Hematopoietic multipotent progenitor cell treated with erythropoietin and hydrocortisone succinate and interleukin-3 and kit ligand, for 4 days (in vitro differentiated cells): ENCODE data around the gene RNF11.

Experiments
- DNase-seq: peaks from one replicate; pipeline ENCODE4 v3.0.0-alpha.2; 2015

RNF11 gene

DNA sequence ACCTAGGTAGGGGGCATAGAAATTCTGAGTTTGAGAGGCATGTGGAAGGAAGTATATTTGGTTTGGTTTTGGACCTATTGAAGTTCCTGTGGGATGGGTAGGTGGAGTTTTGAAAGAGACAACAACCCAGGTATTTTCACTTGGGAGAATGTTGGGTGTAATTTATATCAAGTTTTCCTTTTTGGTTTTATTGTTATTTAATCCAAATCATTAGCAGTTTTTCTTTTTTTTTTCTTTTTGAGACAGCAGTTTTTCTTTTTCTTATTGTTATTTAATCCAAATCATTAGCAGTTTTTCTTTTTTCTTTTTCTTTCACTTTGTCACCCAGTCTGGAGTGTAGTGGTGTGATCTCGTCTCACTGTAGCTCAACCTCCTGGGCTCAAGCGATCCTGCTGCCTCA is 30.1 kb downstream of the RNF11 start:
- DNase-seq = no peak

DNA sequence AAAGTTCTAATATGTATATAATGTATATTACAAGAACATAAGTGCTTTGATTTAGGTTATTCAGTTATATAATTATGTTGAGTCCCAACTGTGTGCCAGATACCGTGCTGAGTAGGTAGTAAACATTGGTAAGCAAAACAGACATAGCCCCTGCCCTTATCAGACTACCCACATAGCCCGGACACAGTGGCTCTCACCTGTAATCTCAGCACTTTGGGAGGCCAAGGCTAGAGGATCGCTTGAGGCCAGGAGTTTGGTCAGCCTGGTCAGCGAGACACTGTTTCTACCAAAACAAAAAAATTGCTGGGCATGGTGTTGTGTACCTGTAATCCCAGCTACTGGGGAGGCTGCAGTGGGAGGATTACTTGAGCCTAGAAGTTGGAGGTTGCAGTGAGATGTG is 30.7 kb downstream of the RNF11 start:
- DNase-seq = no peak

DNA sequence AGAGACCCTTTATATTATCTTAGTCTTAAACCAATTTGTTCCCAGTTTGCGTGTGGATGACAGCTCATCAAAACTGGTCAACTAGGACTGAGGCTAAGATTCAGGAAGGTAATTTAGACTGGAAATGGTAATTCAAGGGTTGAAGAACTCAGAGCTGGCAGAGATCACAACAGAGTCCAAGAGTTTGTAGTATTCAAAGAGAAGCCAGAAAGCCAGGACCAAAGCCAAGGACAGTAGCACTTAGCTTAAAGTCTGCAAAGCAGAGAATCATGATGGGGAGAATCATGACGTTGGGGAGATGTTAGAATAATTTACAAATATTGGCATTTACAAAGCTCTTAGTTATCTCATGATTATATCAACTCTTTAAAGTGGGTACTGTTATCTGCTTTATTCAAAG is 32.6 kb downstream of the RNF11 start:
- DNase-seq = no peak

GRCh38 chr1:51270751-51271150 is 34.7 kb downstream of the RNF11 start:
- DNase-seq = no peak

GRCh38 chr1:51272916-51273315 is 36.8 kb downstream of the RNF11 start:
- no peak for DNase-seq

GRCh38 chr1:51274676-51275075 is 38.6 kb downstream of the RNF11 start:
- DNase-seq = no peak

DNA sequence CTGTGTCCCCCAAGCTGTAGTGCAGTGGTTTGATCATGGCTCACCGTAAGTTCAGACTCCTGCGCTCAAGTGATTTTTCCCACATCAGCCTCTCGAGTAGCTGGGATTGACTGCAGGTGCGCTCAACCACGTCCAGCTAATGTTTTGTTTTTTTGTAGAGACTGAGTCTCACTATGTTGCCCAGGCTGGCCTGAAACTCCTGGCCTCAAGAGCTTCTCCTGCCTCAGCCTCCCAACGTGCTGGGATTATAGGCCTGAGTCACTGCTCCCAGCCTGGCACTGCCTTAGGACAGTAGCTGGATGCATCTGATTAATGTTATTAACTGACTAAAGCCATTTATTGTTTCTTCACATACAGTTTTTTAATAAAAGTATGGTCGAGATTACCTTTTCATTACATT is 40.2 kb downstream of the RNF11 start:
- DNase-seq = no peak

GRCh38 chr1:51280321-51280978 is 44.4 kb downstream of the RNF11 start:
- no peak for DNase-seq

DNA sequence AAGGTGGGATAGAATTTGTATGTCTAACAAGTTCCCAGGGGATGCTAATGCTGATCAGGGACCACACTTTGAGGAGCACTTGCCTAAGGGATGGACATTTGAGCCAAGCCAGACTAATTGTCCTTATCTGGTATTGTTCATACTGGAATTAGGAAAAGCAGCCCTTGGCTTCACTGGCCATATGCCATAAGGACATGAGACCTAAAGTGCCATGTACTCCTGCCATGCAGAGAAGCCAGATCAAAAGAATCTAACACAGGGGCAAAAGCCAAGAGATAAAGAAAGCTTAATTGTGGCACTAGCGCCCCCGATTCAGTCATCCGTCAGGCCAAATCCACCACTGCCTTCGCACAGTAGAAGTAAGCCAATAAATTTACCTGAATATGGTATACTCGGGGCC is 45.7 kb downstream of the RNF11 start:
- DNase-seq = no peak

GRCh38 chr1:51282605-51283004 is 46.5 kb downstream of the RNF11 start:
- no peak for DNase-seq

GRCh38 chr1:51283979-51284378 is 47.9 kb downstream of the RNF11 start:
- DNase-seq = no peak

- DNase-seq = peak; percentile 97
These were observed 48.4 kb downstream of the RNF11 start for GRCh38 chr1:51284487-51284954.

- no peak for DNase-seq
These were observed 49.0 kb downstream of the RNF11 start for GRCh38 chr1:51285055-51285454.

GRCh38 chr1:51287966-51288365 is 51.9 kb downstream of the RNF11 start:
- DNase-seq = no peak

DNA sequence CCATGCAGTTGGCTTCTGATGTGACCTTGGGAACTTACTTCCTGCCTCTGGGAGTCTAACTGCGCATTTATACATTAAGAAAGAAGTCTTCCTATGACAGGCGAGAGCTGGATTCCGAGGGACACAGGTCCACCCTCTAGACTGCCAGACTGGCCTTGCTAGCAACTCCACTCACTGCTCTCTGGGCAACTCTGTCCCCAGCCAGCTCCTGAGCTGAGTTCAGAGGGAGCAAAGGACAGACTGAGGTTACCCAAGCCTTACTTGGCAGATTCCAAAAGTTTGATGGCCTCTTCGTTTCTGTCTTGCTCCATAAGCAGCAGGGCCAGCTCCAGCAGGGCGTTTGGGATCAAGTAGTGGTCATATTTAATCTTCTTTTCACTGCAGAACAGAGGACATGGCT is 52.5 kb downstream of the RNF11 start:
- no peak for DNase-seq

GRCh38 chr1:51289676-51290488 is 53.8 kb downstream of the RNF11 start:
- DNase-seq = no peak

DNA sequence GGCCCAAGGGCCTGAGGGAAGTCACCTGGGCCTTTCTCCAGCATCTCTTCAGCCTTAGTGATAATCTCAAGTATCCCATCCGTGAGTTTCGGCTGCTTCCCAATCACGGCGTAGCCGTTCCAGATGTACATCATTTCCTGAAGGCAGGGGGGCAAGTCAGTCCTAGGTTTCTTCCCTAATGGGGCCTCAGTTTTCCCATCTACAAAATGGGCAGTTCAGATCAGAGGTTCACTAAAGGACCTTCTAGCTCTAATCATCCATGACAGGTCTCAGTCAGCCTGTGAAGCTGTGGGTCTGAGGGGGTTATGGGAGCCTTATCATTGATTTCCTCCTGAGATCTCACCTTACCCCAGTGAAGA is 54.4 kb downstream of the RNF11 start:
- DNase-seq = no peak

- no peak for DNase-seq
These were observed 57.9 kb downstream of the RNF11 start for GRCh38 chr1:51293898-51294515.

DNA sequence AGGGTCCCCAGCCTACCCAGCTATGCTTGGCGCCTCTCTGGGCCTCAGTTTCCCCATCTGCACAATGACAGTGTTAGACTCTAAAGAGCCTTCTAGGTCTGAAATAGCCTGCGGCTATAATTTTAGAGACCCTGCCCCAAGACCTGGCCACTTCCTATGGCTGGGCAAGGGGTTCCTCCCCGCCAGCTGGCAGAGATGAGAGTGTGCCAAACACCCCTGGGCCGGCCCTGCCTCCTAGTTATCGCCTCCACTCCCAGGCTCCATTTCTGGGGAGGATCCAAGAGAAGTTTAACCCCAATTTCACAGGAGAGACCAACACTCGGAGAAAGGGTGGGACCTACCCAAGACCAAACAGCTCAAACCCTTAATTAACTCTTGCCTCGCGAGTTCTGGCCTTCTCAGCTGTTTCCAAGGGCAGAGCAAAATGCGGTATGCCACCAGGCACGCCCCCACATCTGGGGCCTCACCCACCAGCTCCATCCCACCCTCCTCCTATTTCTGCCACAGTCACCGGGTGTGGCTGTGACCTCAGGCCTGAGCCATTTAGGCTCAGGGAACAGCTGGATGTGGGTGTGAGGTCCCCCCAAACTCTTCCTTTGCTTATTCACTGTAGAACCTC is 58.6 kb downstream of the RNF11 start:
- DNase-seq = peak; percentile 94

DNA sequence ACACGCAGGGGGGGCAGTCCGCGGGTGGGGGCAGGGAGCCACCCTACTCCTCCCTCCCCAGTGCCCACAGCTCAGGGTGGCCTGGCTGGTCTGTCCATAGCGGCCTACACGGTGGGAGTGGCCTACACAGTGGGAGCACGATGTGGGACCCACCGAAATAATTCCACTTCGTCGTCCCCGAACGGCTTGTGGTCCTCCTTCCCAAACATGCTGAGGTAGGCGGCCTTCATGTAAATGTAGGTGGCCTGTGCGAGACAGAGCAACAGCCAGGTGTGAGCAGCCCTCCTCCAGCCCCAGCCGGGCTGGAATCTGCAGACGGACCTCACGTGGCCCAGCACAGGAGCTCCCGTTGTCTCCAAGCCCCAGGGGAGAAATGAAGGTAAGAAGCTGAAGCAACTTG is 59.9 kb downstream of the RNF11 start:
- DNase-seq = no peak

DNA sequence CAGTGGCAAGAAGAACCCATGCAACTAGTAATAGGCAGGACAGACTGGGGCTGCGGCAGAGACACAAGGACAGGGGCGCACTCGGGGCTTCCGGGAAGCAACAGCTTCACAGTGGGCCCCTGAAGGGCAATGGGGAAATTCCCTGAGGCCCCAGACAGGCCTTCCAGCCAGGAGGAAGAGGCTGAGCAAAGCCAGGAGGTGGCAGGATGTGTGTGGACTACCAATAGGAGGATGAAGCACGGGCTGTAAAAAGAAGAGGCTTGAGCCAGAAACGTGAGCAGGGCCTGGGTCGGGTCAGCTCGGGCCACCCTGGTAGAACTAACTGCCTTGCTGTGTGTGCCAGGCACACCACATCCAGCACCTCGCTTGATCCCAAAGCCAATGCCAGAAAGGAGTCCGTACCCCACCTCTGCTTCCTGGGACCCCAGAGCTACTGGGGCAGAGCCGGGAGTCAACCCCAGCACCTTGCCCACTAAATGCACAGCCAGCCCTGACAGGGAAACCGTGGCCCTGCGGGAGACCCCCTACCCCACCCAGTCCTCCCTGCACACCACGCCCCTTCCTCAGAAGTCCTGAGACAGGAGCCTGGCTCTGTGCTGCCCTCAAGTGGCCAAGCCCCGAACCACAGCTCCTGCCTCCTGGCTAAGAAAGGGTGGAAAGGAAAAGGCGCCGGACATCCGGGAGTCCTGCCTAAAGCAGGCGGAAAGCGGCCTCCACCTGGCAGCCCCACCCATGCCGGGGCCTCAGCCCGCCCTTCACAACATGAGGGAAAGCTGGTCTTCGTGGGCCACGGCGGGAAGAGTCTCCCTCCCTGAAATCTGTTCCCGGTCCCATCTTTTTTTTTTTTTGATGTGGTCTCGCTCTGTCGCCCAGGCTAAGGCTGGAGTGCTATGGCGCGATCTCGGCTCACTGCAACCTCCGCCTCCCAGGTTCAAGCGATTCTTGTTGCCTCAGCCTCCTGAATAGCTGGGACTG is 60.6 kb downstream of the RNF11 start:
- peak; percentile 89 for DNase-seq
